ENCODE data around the gene GALNT17.

- TF ChIP-seq CTCF (IDR thresholded peaks at IDR 0.05; ENCODE audit: borderline replicate concordance, extremely low read depth, low read length, poor library complexity, severe bottlenecking) (no peak), EZH2 (IDR thresholded peaks at IDR 0.05; ENCODE audit: borderline replicate concordance, low read depth, low read length, severe bottlenecking) (no peak)
Measured at GRCh38 chr7:71409550-71410157, 277.7 kb downstream of the GALNT17 start.

All from DND-41 (cell line).